GM12801 (cell line): ENCODE data around the gene CHST6.

Experiments used
- CTCF ChIP-seq: IDR thresholded peaks from one replicate; pipeline ENCODE4 v1.5.1; 2011; ENCODE audit warnings: control low read depth; ENCODE audit not compliant: insufficient read length; ENCODE audit errors: extremely low read depth

The CHST6 gene

GRCh38 chr16:75506574-75506973, 11.3 kb upstream of the CHST6 start:
- TF ChIP-seq CTCF = no peak

- TF ChIP-seq CTCF = no peak
Observed at GRCh38 chr16:75506107-75506506, 10.9 kb upstream of the CHST6 start.

GRCh38 chr16:75503801-75504200, 8.6 kb upstream of the CHST6 start:
- TF ChIP-seq CTCF = no peak

- no peak for TF ChIP-seq CTCF
Observed at GRCh38 chr16:75502916-75503605, 7.8 kb upstream of the CHST6 start.

GRCh38 chr16:75501359-75501758, 6.1 kb upstream of the CHST6 start:
- TF ChIP-seq CTCF = no peak

GRCh38 chr16:75497558-75497957, 2.3 kb upstream of the CHST6 start:
- no peak for TF ChIP-seq CTCF

GRCh38 chr16:75494661-75495075, 573 bp downstream of the CHST6 start:
- no peak for TF ChIP-seq CTCF
